K562 (cell line): ENCODE results near the gene FARP2. TPM values are rescaled to one million over a fixed set of nuclear protein-coding genes. Genes with fewer than 3 reads are reported as not detected.

ENCODE experiments used
- ATAC-seq: fragments of 200-7000 bp; cut with Tn5 transposase; 3 replicates; pipeline ENCODE4 v1.9.1; 2020; ENCODE audit warnings: moderate library complexity
- BruUV-seq: library from RNA; stranded (reverse); fragments of 400-500 nt; replicated peaks from 2 replicates; lab custom pipeline; 2021; lab: Mats Ljungman, UMichigan
- CTCF ChIA-PET: fragments of 300-600 bp; formaldehyde crosslinking; extraction: SDS; loops from one replicate; lab custom pipeline; 2021; ENCODE audit warnings: low intra/inter-chr PET ratio; lab: Yijun Ruan, JAX
- POLR2A ChIA-PET: fragments of 300-600, 350-650 bp; sonication (Branson Sonifier 250); formaldehyde crosslinking; extraction: SDS; loops from one replicate; lab custom pipeline; 2021; ENCODE audit warnings: antibody characterized with exemption, inconsistent platforms; lab: Yijun Ruan, JAX
- DNase-seq, 4 experiments: peaks; one replicate each; pipeline versions ENCODE4 v3.0.0 to v3.0.0-alpha.2; 2011 to 2018; ENCODE audit warnings: low spot score in 3 of 4, mixed read lengths in 3 of 4; ENCODE audit errors: extremely low read depth in 1 of 4
- FAIRE-seq: peaks from 2 replicates; lab custom pipeline; 2011; peaks lifted over from hg19 to GRCh38; lab: Jason Lieb, UNC
- H2AFZ ChIP-seq: 2 replicates; pipeline ENCODE4 v1.6.0; 2011; ENCODE audit warnings: low read depth, low read length, control low read depth, inconsistent platforms
- H3K27ac ChIP-seq: fragments of 200-600 bp; 3 replicates; pipeline ENCODE4 v1.8.0; 2011; ENCODE audit warnings: low read depth, mild to moderate bottlenecking, control low read depth, inconsistent platforms, low read length, moderate library complexity, mixed read lengths; ENCODE audit errors: extremely low read depth
- H3K27me3 ChIP-seq, 2 experiments: fragments of 300-600 bp in 1 of 2; 2 replicates in 1 of 2; 3 replicates in 1 of 2; pipeline versions ENCODE4 v1.6.0 to v1.8.0; 2011; ENCODE audit warnings: inconsistent platforms in 2 of 2, low read length in 2 of 2, mild to moderate bottlenecking in 1 of 2, mixed read lengths in 1 of 2, moderate library complexity in 1 of 2; ENCODE audit not compliant: control insufficient read depth in 2 of 2, insufficient read depth in 2 of 2
- H3K36me3 ChIP-seq: fragments of 300-600 bp; 3 replicates; pipeline ENCODE4 v1.8.0; 2011; ENCODE audit warnings: mild to moderate bottlenecking, low read length, inconsistent platforms; ENCODE audit not compliant: control insufficient read depth, insufficient read depth
- H3K4me1 ChIP-seq, 2 experiments: fragments of 200-600 bp in 1 of 2; replicated peaks in 1 of 2; 2 replicates in 1 of 2; 3 replicates in 1 of 2; pipeline versions ENCODE4 v1.5.1 to v1.8.0; 2011; ENCODE audit warnings: inconsistent platforms in 2 of 2, low read length in 2 of 2, mild to moderate bottlenecking in 1 of 2, mixed read lengths in 1 of 2, moderate library complexity in 1 of 2; ENCODE audit not compliant: control insufficient read depth in 2 of 2, insufficient read depth in 2 of 2
- H3K4me2 ChIP-seq: 2 replicates; pipeline ENCODE4 v1.6.1; 2011; ENCODE audit warnings: low read length, control low read depth, inconsistent platforms, mixed read lengths; ENCODE audit not compliant: insufficient read depth
- H3K4me3 ChIP-seq: fragments of 200-600 bp; sonication (generic), shearing (Covaris generic); 2 replicates; pipeline ENCODE4 v1.5.1; 2016; ENCODE audit warnings: control low read depth, inconsistent platforms
- H3K79me2 ChIP-seq: fragments of 200-600 bp; 3 replicates; pipeline ENCODE4 v1.8.0; 2011; ENCODE audit warnings: low read length, inconsistent platforms; ENCODE audit not compliant: control insufficient read depth, insufficient read depth
- H3K9ac ChIP-seq, 2 experiments: 2 replicates each; pipeline versions ENCODE4 v1.6.0 to v1.6.1; 2011; ENCODE audit warnings: low read depth in 2 of 2, low read length in 2 of 2, control low read depth in 1 of 2, inconsistent platforms in 1 of 2, mild to moderate bottlenecking in 1 of 2, mixed read lengths in 1 of 2; ENCODE audit not compliant: insufficient read depth in 1 of 2
- H3K9me1 ChIP-seq: one replicate; pipeline ENCODE4 v1.6.0; 2011; ENCODE audit warnings: inconsistent platforms, mild to moderate bottlenecking, low read length, moderate library complexity; ENCODE audit not compliant: control insufficient read depth, insufficient read depth
- H3K9me3 ChIP-seq: replicated peaks from 2 replicates; pipeline ENCODE4 v1.5.1; 2011; ENCODE audit warnings: low read depth, low read length, inconsistent platforms; ENCODE audit not compliant: control insufficient read depth, insufficient read depth
- H4K20me1 ChIP-seq: replicated peaks from 2 replicates; pipeline ENCODE4 v1.6.1; 2011; ENCODE audit warnings: low read length, inconsistent platforms, mixed read lengths; ENCODE audit not compliant: control insufficient read depth, insufficient read depth
- NFE2L1 ChIP-seq: fragments of 450-650 bp; IDR thresholded peaks from 2 replicates; pipeline ENCODE4 v1.6.1; 2016; ENCODE audit warnings: missing genetic modification characterization, low read depth, mild to moderate bottlenecking, missing compliant biosample characterization, moderate library complexity, borderline replicate concordance
- RAD51 ChIP-seq: fragments of 450-650 bp; IDR thresholded peaks from 2 replicates; pipeline ENCODE4 v1.7.1; 2016; ENCODE audit warnings: low read depth, mild to moderate bottlenecking, borderline replicate concordance
- WGBS: fragments of 100-300 bp; shearing (Covaris generic); methylation state at CpG from one replicate; pipeline ENCODE4 v1.1.6; 2016; ENCODE audit warnings: low coverage, mixed read lengths; ENCODE audit not compliant: insufficient coverage; ENCODE audit errors: missing lambda C conversion rate; 5-methylcytosine and 5-hydroxymethylcytosine counted together
- in situ Hi-C: fragments of 300-500 bp; cut with MboI; formaldehyde crosslinking; loops from 4 replicates; pipeline ENCODE4 v1.15.0; 2018; ENCODE audit warnings: inconsistent platforms, mixed read lengths
- intact Hi-C: fragments of 100-400 bp; cut with micrococcal nuclease; formaldehyde crosslinking; loops from 2 replicates; pipeline ENCODE4 v1.14.2; 2022
- polyA plus RNA-seq, 8 experiments: library from polyadenylated mRNA; depleted of rRNA in 4 of 8; stranded (reverse) in 5 of 8; unstranded in 3 of 8; fragments of >200 nt; fragmentation: Nextera tagmentation in 2 of 8; fragmentation: Illumina TruSeq in 1 of 8; extraction: Ambion mirVana in 2 of 8; extraction: Trizol in 1 of 8; gene quantifications; 2 replicates each; pipeline versions ENCODE4 v1.2.1 to v1.2.3, GENCODE V29; 2011 to 2014; ENCODE audit warnings: inconsistent platforms in 1 of 8, missing spikeins in 1 of 8
- total RNA-seq, 7 experiments: library from RNA; depleted of rRNA in 6 of 7; stranded (reverse); fragments of >200 nt in 6 of 7; fragmentation: Illumina TruSeq in 2 of 7; extraction: Trizol in 2 of 7; gene quantifications; 2 replicates each; pipeline versions ENCODE4 v1.2.1 to v1.2.3, GENCODE V29; 2011 to 2021; ENCODE audit warnings: low replicate concordance in 1 of 7
- TF ChIP-seq, protein P1 (sequence below), 3 experiments: IDR thresholded peaks in 2 of 3; conservative IDR thresholded peaks in 1 of 3; 2 replicates each; pipeline ENCODE4 v1.5.1; 2011 to 2012; ENCODE audit warnings: low read length in 3 of 3, mild to moderate bottlenecking in 3 of 3, control low read depth in 2 of 3, improper control_type of control experiment in 1 of 3, inconsistent platforms in 1 of 3, low read depth in 1 of 3, mixed read lengths in 1 of 3, moderate library complexity in 1 of 3; ENCODE audit not compliant: insufficient read depth in 2 of 3

FARP2 gene
- total and polyA plus RNA-seq, 9 of the 15 experiments (the other 6 are each of a cell fraction or from before 2014, with no cell fraction given), result 4.1 to 38.1 (median 21.1) TPM

DNA sequence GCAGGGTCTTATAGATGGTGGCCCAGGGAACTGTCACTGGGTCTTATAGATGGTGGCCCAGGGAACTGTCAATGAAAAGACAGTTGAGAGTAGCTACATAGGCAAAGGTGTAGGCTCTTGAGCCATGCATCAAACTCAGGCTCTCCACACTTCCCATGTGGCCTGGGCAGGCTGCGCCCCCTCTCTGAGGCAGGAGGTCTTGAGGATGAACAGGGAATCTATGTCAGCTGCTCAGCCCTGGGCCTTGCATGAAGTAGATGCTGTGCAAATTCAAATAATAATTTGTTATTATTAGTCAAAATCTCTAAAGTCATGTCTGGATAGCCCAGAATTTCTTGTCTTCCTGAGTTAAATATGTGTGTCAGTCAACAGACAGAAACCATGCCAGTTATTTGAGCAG is 125.6 kb downstream of the FARP2 start:
- in situ Hi-C loops, result no loop called here
- Histone ChIP-seq H3K36me3 (no peaks in the 10 kb centered on the region), H3K27ac (no peak overlapping the region), H3K4me1 (peaks cover 2 to 7% of the 10 kb centered on the region in 2 experiments; a peak in 4 of 5 replicates), H3K79me2 (no peaks in the 10 kb centered on the region), H3K9me3 (no peaks in the 10 kb centered on the region), H3K27me3 (no peaks in the 10 kb centered on the region), H3K4me3 (no peak overlapping the region)
- no peak for DNase-seq
- FAIRE-seq, result no peak
- CTCF ChIA-PET, result no interaction called here
- TF ChIP-seq RAD51, result no peak
- TF ChIP-seq, protein P1, sequence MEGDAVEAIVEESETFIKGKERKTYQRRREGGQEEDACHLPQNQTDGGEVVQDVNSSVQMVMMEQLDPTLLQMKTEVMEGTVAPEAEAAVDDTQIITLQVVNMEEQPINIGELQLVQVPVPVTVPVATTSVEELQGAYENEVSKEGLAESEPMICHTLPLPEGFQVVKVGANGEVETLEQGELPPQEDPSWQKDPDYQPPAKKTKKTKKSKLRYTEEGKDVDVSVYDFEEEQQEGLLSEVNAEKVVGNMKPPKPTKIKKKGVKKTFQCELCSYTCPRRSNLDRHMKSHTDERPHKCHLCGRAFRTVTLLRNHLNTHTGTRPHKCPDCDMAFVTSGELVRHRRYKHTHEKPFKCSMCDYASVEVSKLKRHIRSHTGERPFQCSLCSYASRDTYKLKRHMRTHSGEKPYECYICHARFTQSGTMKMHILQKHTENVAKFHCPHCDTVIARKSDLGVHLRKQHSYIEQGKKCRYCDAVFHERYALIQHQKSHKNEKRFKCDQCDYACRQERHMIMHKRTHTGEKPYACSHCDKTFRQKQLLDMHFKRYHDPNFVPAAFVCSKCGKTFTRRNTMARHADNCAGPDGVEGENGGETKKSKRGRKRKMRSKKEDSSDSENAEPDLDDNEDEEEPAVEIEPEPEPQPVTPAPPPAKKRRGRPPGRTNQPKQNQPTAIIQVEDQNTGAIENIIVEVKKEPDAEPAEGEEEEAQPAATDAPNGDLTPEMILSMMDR (IDR thresholded peaks at IDR 0.05 in 2 of 3, conservative IDR thresholded peaks at IDR 0.05 in 1 of 3; ENCODE audit: insufficient read depth in 2 of 3, low read depth in 1 of 3, low read length in 3 of 3), result 0 out of 6 replicates have a peak, but pooled peaks of 1 of the 3 experiments have one; percentile 7
- no peak for TF ChIP-seq NFE2L1 (tag)
- TF ChIP-seq, all 486 proteins: peak for 1
- no peaks in the 10 kb centered on the region for H3K9me1 ChIP-seq
- intact Hi-C loops, result no loop called here
- 86% methylated on average over 1 of the region's 1 CpG for WGBS
- no TSS peak for BruUV-seq
- no peak overlapping the region for H2AFZ ChIP-seq
- H3K4me2 ChIP-seq, result no peak overlapping the region
- no peaks in the 10 kb centered on the region for H4K20me1 ChIP-seq
- ATAC-seq, result peak; percentile 42; the same call in 1 of the 3 replicates
- no peak overlapping the region for H3K9ac ChIP-seq
- POLR2A ChIA-PET, result interaction anchor here (0.8 kb wide), 1 partner anchor 11 kb away, joined by 3 read pairs; no protein-coding TSS in a partner anchor
